Activated CD8-positive, alpha-beta T cell treated with anti-CD3 and anti-CD28 coated beads for 36 hours (primary cell): ENCODE measurements around the gene HLA-A. TPM values are rescaled to one million over a fixed set of nuclear protein-coding genes. Genes with fewer than 3 reads are reported as not detected.
"Not testable (repeated sequence)": the region's sequence is repeated elsewhere in the genome, so short reads cannot be mapped to it uniquely, and the experiment has no call there.

ENCODE experiments used
- ATAC-seq: fragments of 200-7000 bp; cut with Tn5 transposase; one replicate; pipeline ENCODE4 v1.10.0; 2021; ENCODE audit warnings: mild to moderate bottlenecking, moderate library complexity
- CTCF ChIA-PET: fragments of 350-600 bp; sonication (Branson Sonifier 250); formaldehyde crosslinking; loops from one replicate; lab custom pipeline; 2021; ENCODE audit warnings: antibody characterized with exemption; lab: Charles Lee
- POLR2A ChIA-PET: fragments of 350-600 bp; sonication (Branson Sonifier 250); formaldehyde crosslinking; loops from one replicate; lab custom pipeline; 2021; ENCODE audit warnings: antibody characterized with exemption; lab: Charles Lee
- DNase-seq: peaks from one replicate; pipeline ENCODE4 v3.0.0-alpha.2; 2020
- H3K27ac Mint-ChIP-seq: one replicate; pipeline ENCODE4 v1.8.0; 2021; ENCODE audit warnings: mild to moderate bottlenecking, mixed read lengths
- H3K27me3 Mint-ChIP-seq: one replicate; pipeline ENCODE4 v1.8.0; 2021; ENCODE audit warnings: mixed read lengths
- H3K36me3 Mint-ChIP-seq: one replicate; pipeline ENCODE4 v1.8.0; 2021; ENCODE audit warnings: low read depth, mixed read lengths
- H3K4me1 Mint-ChIP-seq: one replicate; pipeline ENCODE4 v1.8.0; 2021; ENCODE audit warnings: low read depth, mixed read lengths
- H3K4me3 Mint-ChIP-seq: one replicate; pipeline ENCODE4 v1.8.0; 2021; ENCODE audit warnings: mild to moderate bottlenecking, moderate library complexity, mixed read lengths
- H3K9me3 Mint-ChIP-seq: one replicate; pipeline ENCODE4 v1.8.0; 2021; ENCODE audit warnings: mixed read lengths
- CTCF ChIP-seq: fragments of 200-600 bp; IDR thresholded peaks from one replicate; pipeline ENCODE4 v1.8.0; 2022; ENCODE audit warnings: antibody characterized with exemption, mild to moderate bottlenecking
- intact Hi-C: fragments of 100-400 bp; cut with micrococcal nuclease; formaldehyde crosslinking; loops from one replicate; pipeline ENCODE4 v1.10.0; 2022
- total RNA-seq, 2 experiments: library from RNA; stranded (reverse); gene quantifications; one replicate each; pipeline ENCODE4 v1.2.3, GENCODE V29; 2021

The HLA-A gene
- total RNA-seq, 2 experiments from 2014 or later = 1,275 to 1,335 TPM

GRCh38 chr6:29958921-29959320, 16.6 kb downstream of the HLA-A start:
- no peaks in the 10 kb centered on the region for H3K27me3 Mint-ChIP-seq
- no peaks in the 10 kb centered on the region for H3K9me3 Mint-ChIP-seq
- no peak overlapping the region for H3K4me3 Mint-ChIP-seq
- ChIA-PET POLR2A (no interaction called here), CTCF (no interaction called here)
- DNase-seq = no peak
- ATAC-seq = no peak
- intact Hi-C loops = no loop called here
- no peak for TF ChIP-seq CTCF
- H3K36me3 Mint-ChIP-seq = no peaks in the 10 kb centered on the region
- no peak overlapping the region for H3K27ac Mint-ChIP-seq
- peaks cover 3% of the 10 kb centered on the region for H3K4me1 Mint-ChIP-seq

- intact Hi-C loops = no loop called here
These were observed 17.1 kb downstream of the HLA-A start for GRCh38 chr6:29959467-29959866.

GRCh38 chr6:29961966-29962365, 19.6 kb downstream of the HLA-A start:
- ATAC-seq (no peak), DNase-seq (no peak)
- no peak overlapping the region for H3K27ac Mint-ChIP-seq
- POLR2A ChIA-PET = interaction anchor here (0.6 kb wide), 1 partner anchor 547 kb away, joined by 4 read pairs; no protein-coding TSS in a partner anchor
- intact Hi-C loops = no loop called here
- H3K4me3 Mint-ChIP-seq = no peak overlapping the region
- no peak for TF ChIP-seq CTCF
- no peaks in the 10 kb centered on the region for H3K36me3 Mint-ChIP-seq
- H3K4me1 Mint-ChIP-seq = peaks cover 26% of the 10 kb centered on the region
- H3K27me3 Mint-ChIP-seq = no peaks in the 10 kb centered on the region
- H3K9me3 Mint-ChIP-seq = no peaks in the 10 kb centered on the region
- CTCF ChIA-PET = interaction anchor here (1.1 kb wide), 1 partner anchor 101 kb away, joined by 3 read pairs; no protein-coding TSS in a partner anchor

More at GRCh38 chr6:29959467-29959866, 17.1 kb downstream of the HLA-A start:
- Mint-ChIP-seq H3K36me3 (no peaks in the 10 kb centered on the region), H3K4me3 (no peak overlapping the region), H3K9me3 (no peaks in the 10 kb centered on the region), H3K27me3 (no peaks in the 10 kb centered on the region), H3K4me1 (peaks cover 8% of the 10 kb centered on the region), H3K27ac (no peak overlapping the region)
- ATAC-seq (no peak), DNase-seq (no peak)
- TF ChIP-seq CTCF = no peak
- ChIA-PET CTCF (no interaction called here), POLR2A (no interaction called here)

- POLR2A ChIA-PET = interaction anchor here (1.1 to 2.8 kb wide), 2 partner anchors 12 to 25 kb away, joined by 3 to 10 read pairs; no protein-coding TSS in a partner anchor
- peak overlapping the region; percentile 47 for H3K27ac Mint-ChIP-seq
These were observed 21.4 kb downstream of the HLA-A start for GRCh38 chr6:29963697-29964096.

GRCh38 chr6:29964518-29964886, 22.2 kb downstream of the HLA-A start:
- intact Hi-C loops = no loop called here
- POLR2A ChIA-PET = interaction anchor here (0.7 to 2.8 kb wide), 7 partner anchors 9 to 163 kb away, joined by 3 to 10 read pairs (median 4); no protein-coding TSS in a partner anchor
- ATAC-seq (no peak), DNase-seq (no peak)
- Mint-ChIP-seq H3K9me3 (no peaks in the 10 kb centered on the region), H3K27ac (peak overlapping the region; percentile 83), H3K27me3 (no peaks in the 10 kb centered on the region), H3K36me3 (no peaks in the 10 kb centered on the region), H3K4me1 (peaks cover 26% of the 10 kb centered on the region), H3K4me3 (peak overlapping the region; percentile 57)
- CTCF ChIA-PET = interaction anchor here (0.8 to 2.7 kb wide), 4 partner anchors 44 to 139 kb away, joined by 3 to 13 read pairs (median 4); no protein-coding TSS in a partner anchor
- TF ChIP-seq CTCF = no peak

More at GRCh38 chr6:29963697-29964096, 21.4 kb downstream of the HLA-A start:
- CTCF ChIA-PET = interaction anchor here (2.7 kb wide), 1 partner anchor 115 kb away, joined by 13 read pairs; no protein-coding TSS in a partner anchor
- intact Hi-C loops, H3K36me3 Mint-ChIP-seq, DNase-seq, ATAC-seq, H3K9me3 Mint-ChIP-seq, H3K4me3 Mint-ChIP-seq, H3K27me3 Mint-ChIP-seq: not testable (repeated sequence)
- H3K4me1 Mint-ChIP-seq = peaks cover 26% of the 10 kb centered on the region
